Measurements from ENCODE around the gene MRM2.
"Not testable (repeated sequence)": the region's sequence is repeated elsewhere in the genome, so short reads cannot be mapped to it uniquely, and the experiment has no call there.

Gene MRM2

DNA sequence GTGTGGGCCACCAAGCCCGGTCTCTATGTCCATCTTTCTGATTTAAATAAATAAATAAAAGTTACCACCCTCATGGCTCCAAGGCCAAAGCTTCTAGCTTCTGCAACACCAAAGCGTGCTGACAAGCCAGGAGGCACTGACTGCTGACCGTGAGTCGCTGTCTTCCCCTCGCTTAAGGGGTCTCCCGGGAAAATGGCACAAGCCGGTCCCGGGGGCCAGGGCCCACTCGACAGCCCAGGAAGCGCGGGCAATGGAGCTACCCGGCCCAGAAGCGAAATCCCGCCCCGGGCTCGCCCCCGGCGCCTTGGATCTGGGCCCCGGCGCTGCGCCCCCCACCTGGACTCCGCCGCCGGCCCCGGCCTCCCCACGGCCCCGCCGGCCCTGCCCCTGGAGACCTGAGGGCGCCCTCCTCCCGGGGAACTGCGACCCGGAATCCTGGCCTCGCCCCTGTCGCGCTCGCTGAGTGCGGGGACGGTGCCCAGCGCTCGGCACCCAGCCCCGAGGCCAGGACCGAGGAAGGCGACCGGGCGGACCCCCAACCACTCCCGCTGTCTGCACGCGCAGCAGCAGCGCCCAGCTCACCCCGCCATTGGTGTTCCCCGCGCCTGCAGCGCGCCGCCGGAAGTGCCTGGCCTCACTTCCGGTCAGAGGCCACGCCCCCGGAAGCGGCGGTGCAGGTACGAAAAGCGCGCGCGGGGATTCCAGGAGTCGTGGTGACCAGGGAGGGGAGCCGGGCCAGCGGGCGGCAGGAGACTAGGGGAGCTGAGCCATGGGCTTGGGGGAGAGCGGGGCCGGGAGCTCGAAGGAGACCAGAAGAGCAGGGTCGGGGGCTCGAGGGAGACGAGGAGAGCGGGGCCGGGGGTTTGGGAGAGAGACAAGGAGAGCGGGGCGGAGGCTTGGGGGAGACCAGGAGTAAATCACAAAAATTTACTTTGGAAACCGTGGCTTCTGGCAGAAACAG is at the start of gene MRM2, which contains the start of gene NUDT1:
Gene MRM2, minus strand, starts transcription at position 626 of the 961 bp plus-strand sequence. Its CDS starts 36 bp downstream, at position 590.
Gene NUDT1, plus strand, starts transcription at position 647 of the 961 bp plus-strand sequence. CDS start 2,349 bp downstream, outside the sequence.
- peak; percentile 55 for DNase-seq

DNA sequence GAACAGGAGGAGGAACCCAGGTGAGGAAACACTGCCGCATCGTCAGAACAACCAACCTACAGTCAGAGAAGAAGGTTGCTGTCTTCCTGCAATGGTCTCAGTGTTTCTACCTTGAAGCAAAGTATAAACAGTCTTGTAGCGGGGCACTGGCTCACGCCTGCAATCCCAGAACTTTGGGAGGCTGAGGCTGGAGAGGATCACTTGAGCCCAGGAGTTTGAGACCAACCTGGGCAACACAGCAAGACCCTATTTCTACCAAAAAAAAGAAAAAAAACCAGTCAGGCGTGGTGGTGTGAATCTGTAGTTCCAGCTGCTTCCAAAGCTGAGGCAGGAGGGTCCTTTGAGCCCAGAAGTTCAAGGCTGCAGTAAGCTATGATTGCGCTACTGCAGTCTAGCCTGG is 48.9 kb upstream of the MRM2 start:
- no peak for DNase-seq

DNA sequence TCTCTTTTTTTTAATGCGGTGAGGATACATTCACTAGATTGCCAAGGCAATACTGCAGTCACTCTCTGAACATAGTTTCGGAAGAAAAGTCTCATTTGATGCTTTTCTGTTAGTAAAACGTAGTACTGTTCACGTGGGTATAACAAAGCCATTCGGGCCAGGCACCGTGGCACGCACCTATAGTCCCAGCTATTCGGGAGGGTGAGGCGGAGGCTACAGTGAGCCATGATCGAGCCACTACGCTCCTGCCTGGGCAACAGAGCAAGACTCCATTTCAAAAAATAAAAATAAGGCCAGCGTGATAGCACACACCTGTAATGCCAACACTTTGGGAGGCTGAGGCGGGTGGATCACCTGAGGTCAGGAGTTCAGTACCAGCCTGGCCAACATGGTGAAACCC is 47.6 kb upstream of the MRM2 start:
- DNase-seq = no peak

DNA sequence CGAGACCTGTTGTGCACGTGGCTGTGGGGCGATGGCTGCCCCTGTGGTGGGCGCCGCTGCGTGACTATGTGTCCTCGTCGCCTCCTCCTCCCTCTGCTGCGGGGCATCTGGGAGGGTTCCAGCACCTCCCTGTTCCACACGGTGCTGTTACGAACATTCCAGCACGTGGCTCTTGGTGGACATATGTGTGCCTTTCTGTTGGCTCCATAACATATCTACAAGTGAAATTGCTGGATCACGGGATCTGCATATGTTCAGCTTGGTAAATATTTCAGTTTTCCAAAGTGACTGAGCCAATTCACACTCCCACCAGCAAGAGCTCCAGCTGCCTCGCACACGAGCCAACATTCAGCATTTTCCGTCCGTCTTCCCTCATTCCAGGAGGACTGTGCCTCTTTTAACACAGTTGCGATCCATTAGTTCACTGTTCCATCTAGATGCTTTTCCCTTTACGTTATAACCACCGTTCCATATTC is 47.1 kb upstream of the MRM2 start:
- DNase-seq = no peak

DNA sequence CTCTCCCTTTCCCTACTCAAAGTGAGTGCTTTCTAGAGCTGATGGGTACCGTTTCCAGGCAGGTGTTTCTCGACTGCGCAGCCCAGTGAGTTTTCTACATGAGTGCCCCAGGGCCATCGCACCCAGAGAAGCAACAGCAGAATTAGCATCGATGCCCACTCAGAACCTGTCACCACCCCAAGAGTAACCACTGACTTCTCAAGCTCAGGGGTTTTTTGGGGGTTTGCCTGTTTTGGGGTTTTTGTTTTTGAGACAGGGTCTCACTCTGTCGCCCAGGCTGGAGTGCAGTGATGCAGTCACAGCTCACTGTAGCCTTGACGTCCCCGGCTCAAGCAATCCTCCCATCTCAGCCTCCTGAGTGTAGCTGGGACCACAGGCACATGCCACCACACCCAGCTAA is 46.5 kb upstream of the MRM2 start:
- no peak for DNase-seq

DNA sequence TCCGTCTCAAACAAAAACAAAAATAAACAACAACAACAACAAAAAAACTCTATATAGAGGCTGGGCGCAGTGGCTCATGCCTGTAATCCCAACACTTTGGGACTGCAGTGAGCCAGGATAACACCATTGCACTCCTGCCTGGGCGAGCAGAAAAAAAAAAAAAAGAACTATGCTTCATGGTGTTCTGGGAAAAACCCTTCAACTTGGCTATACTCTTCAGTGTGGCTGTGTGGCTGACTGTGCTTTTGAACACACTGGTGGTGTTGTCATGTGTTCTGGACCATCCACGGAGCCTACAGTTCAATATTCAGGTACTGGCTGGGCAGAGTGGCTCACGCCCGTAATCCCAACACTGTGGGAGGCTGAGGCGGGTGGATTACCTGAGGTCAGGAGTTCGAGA is 45.7 kb upstream of the MRM2 start:
- no peak for DNase-seq

DNA sequence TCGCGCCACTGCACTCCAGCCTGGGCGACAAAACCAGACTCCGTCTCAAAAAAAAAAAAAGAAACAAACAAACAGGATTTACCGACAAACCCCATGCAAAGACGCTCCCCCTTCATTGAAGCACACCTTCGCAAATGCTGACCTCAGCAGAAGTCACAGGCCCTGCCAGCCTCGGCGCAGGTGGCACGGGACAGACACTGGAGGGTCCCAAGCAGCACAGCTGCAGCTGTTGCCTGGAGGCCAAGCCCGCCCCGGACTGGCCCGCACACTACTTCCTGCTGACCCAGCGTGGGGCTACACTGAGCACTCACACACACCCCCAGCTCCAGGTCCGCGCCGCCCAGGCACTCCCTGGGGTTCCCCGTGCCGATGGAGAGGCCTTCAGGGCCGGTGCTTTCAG is 41.1 kb upstream of the MRM2 start:
- no peak for DNase-seq

DNA sequence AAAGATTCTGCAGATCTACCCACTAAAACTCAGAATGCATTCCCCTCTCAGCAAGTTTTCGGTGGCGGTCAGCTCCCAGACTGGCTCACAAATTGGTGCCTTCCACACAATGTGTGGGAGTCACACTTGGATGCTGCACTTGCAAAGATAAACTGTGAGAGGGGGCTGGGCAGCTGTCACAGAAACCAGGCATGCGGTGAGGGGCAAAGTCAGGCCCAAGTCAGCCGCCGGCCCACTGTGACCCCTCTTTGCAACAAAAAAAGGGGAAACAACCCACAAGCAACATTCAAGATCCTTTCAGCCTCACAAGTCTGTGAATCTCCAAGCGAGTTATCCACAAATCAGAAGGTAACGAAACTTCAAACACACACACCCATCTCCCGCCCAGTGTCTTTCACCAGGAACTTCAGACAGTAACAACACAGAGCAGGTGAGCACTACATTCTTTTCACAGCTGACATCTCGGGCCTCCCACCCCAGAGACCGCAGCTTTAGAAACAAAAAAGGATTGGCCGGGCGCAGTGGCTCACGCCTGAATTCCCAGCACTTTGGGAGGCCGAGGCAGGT is 40.3 kb upstream of the MRM2 start:
- DNase-seq = no peak

DNA sequence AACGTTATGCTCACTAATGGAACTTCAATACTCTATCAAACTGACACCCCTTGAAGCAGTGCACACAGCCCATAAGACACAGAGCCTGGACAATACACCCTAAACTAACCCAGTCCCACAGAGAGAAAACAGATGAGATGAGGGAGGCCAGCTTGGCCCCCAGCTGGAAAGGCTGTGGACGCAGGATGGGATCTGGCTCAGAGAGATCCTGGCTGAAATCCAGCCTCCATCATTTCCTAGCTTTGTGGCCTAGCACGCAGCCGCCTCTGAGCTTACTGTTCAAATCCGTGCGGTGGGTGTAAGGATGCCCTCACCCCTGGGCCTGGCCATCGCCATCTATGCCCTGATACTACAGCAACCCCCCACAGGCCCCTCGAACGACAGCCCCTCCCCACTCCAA is 39.5 kb upstream of the MRM2 start:
- DNase-seq = no peak

DNA sequence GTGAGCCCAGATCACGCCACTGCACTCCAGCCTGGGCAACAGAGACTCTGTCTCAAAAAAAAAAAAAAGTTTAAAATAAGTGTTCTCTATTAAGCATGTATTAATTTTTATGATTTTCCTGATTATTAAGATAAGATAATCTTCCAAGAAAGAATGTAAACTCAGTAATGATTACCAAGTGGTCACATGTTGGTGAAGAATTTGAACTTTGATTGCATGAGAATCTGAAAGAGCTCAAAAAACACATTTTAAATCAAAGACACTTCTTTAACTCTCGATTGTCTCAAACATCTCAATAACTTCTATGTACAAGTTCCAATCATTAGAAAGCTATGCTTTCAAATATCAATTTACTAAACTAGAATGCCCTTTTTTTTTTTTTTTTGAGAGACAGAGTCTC is 38.4 kb upstream of the MRM2 start:
- no peak for DNase-seq

DNA sequence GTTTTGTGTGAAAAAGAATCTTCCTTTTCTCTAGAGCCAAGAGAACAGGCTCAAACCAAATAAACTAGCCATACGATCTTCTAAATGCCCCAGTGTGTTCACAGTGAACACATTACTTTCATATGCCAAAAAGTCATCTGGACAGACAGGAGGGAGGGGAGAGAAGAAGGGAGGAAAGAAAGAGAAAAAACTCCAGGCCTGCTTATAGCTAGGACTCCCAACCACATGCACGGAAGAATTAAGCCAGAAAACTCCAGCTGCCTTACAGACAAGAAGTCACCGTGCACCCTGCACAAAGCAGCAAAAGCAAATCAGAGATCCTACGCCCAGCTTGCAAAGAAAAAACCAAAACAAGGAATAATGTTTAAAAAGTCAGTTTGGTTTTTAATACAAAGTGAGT is 37.9 kb upstream of the MRM2 start:
- no peak for DNase-seq

DNA sequence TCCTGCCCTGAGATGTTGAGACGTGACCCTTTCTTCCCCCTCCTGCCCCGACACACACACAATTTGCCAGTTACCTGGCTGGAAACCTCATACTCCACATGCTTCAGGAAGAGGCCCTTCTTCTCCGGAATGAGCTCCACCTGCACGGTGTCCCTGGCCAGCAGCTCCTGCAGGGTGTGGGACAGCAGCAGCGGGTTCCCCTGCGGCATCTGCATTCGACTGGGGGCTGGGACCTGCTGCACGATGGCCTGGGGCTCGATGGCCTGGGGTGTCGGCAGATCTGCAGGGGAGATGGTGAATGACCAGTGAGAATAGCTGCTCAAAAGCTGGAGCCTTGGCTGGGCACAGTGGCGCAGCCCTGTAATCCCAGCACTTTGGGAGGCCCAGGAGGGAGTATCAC is 36.0 kb upstream of the MRM2 start:
- no peak for DNase-seq

DNA sequence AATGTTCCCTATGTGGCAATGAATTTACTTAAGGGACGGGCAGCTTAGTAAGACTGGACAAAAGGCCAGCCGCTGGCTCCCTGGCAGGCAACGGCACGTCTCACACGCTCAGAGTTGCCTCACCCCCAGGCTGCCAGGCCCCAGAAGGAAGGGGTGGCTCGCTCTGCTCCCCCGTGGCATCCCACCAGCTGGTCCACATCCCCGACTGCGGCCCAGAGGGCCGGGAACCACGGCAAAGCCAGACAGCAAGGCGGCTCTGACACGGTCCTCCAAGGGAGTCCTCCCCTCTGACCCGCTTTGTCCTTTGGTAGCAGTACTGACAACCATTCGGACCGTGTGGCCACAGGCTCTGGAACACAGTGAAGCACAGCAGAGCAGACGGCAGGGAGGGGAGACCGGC is 34.1 kb upstream of the MRM2 start:
- no peak for DNase-seq

DNA sequence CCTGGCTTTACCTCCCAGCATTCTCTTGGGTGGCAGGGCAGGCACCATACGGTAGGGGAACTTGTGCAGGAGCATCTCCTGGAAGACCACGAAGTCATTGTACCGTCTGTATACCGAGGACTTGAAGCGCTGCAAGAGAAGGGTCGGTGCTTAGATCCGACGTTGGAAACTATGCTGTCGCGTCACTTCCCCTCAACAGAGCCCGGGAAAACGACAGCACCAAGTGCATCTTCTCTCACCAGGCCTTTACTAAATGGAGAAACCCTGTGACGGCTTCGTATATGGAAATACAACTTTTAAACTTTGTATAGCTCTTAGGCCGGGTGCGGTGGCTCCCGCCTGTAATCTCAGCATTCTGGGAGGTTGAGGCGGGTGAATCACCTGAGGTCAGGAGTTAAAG is 33.1 kb upstream of the MRM2 start:
- DNase-seq = no peak

DNA sequence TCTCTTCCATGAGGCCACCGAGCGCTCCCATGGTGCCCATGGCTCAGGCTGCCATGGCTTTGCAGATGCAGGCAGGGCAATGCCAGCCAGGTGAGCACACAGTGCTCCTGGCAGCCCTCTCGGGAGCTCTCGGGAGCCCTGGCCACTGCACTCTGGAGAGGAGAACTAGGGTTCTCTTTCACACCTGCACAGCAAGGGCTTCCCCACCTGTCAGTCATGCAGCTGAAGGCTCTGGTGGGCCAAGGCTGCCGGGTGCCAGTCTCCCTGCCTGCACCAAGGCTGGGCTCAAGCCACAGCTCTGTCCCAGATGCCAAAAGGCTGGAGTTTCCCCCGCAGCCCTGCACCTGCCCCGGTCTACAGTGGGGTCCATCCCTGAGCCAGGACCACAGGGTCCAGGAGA is 32.7 kb upstream of the MRM2 start:
- DNase-seq = no peak

DNA sequence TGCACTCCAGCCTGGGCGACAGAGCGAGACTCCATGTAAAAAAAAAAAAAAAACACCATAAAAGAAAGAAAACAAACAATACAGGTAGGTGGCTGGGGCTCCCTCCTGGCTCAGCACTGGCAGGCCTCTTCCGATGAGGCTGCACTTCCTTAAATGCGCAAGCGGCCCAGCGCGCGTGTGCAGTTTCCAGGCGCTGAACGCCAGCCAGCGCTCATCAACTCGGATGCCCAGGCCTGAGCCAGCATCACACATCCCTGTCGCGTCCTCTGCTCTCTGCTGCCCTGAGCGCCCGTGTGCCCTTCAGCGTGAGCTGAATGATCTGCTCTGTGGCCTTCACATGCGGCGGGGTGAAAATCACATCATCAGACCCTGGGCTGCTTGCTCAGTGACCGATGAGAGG is 31.9 kb upstream of the MRM2 start:
- no peak for DNase-seq

DNA sequence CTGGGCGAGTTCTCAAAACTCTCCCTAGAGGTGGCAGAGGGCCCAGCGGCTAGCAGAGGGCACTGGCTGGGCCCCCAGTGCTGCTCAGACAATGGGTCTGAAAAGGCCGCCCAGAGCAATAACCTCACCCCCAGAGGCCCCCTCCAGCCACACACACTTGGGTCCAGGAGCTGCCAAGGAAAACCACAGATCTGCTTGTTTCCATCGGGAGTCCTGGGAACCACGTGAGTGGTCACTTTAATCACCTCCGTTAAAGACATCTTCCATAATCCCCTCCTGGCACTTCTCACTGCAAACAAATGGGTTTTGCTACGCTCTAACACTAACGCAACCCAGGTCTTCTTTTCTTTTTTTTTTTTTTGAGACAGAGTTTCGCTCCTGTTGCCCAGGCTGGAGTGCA is 30.0 kb upstream of the MRM2 start:
- DNase-seq = no peak

DNA sequence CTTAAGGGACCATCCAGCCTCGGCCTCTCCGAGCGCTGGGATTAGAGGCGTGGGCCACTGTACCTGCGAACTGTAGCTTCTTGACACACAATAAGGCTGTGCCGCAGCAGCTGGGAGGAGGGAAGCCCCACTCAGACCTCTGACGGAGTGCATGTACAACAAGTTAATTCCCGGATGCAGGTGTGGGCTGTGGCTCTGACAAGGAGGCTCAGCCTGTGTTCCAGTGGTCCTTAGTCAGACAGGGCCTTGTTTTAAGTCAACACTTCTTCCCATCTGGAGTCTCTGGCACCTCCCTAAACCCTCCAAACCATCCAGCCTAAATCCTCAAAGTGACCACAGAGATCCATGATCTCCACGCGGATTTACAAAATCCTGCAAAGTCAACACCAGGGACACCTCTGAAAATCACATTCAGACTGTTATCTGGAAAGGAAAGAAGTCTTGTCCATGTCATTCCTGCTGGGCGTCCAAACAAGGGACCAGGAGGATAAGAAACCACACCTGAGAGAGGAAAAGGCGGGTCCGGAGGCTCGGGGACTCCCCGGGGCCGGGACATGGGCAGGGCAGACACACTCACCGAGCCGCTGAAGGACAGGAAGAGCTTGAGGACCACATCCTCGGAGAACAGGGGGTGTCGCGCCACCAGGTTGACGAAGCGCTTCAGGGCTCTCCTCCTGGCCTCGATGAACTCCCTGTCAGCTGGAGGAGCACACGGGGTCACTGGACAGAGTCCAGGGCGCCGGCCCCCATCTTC is 29.4 kb upstream of the MRM2 start:
- DNase-seq = no peak

DNA sequence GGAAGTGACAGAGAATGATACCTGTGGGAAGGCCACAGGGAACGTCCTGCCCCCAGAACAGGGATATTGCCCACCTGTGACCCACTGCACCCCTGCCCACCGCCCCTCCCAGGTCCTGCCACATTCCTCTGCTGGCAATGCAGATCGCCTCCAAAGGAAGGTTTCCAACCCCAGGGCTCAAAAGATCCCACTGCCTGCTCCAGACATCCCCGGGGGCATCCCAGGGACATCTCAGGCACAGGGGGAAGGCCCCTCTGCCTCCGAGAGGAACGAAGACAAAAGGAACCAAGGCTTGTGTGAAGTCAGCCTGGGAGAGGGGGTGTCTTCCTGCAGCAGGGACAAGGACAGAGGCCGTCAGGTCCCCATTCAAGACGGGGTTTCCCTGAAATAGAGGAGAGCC is 28.5 kb upstream of the MRM2 start:
- no peak for DNase-seq

DNA sequence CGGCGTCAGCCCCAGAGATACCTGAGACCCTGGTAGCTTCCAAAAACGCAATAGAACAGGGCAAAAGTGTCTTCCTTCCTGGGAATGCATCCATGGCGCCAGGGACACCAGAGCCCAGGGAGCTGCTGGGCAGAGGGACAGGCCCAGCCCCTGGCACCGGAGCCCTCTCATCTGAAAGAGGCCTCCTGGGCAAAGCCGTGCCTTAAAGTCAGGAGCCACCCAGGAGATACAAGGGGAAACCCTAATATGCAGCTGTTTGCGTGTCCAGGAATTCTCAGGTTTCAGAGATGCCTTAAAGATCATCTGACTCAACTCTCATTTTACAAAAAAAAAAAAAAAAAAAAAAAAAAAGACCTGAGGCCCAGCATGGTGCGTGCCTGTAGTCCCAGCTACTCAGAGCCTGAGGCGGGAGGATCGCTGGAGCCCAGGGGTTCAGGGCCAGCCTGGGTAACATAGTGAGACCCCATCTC is 28.0 kb upstream of the MRM2 start:
- DNase-seq = no peak

DNA sequence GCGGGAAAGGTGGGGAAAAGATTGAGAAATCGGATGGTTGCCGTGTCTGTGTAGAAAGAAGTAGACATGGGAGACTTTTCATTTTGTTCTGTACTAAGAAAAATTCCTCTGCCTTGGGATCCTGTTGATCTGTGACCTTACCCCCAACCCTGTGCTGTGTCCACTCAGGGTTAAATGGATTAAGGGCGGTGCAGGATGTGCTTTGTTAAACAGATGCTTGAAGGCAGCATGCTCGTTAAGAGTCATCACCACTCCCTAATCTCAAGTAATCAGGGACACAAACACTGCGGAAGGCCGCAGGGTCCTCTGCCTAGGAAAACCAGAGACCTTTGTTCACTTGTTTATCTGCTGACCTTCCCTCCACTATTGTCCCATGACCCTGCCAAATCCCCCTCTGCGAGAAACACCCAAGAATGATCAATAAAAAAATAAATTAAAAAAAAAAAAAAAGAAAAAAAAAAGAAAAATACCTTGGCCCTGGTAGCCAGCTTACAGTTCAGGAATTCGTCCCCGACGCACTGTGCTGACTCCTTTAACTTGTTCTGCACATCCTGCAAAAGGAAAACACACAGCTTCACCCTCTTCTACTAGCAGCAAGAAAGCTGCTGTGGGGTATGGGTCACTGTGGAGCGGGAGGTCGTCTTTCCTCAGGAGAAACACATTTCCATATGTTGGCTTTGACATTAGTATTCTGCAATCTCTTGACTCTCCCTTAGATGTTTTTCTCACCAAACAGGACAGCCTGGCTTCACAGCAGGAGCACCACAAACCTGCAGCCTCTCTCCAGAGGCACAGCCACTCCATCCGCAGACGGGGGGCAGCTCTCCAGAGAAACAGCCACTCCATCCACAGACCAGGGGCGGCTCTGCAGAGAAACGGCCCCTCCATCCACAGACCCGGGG is 27.3 kb upstream of the MRM2 start:
- DNase-seq = not testable (repeated sequence)

DNA sequence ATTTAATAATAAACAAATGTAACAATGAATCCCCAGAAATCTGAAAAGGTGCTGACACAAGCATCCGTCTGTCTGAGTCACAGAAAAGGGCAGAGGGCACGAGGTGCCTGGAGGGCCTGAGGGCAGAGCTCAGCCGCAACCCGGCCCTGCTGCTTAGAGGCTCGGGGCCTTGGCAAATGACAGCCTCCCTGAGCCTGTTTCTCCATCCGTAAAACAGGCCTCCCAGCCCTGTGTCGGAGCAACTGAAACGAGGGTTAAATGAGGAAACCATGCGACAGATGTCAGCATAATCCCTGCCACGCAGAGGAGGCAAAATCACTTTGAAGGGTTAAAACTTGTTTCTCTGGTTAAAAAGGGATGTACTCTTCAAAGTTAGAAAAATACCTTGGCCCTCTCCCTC is 24.9 kb upstream of the MRM2 start:
- DNase-seq = no peak
